BE2C (cell line): Measurements from ENCODE around the gene YTHDF2.

ENCODE experiments used
- DNase-seq: peaks from one replicate; pipeline ENCODE4 v3.0.0-alpha.2; 2020
- H3K27me3 ChIP-seq: fragments of 250-450 bp; sonication (Bioruptor Pico); 2 replicates; pipeline ENCODE4 v1.5.1; 2020; ENCODE audit warnings: mild to moderate bottlenecking
- H3K36me3 ChIP-seq: fragments of 250-450 bp; sonication (Bioruptor Pico); 2 replicates; pipeline ENCODE4 v1.5.1; 2020; ENCODE audit warnings: mild to moderate bottlenecking
- H3K4me1 ChIP-seq: fragments of 250-450 bp; sonication (Bioruptor Pico); 2 replicates; pipeline ENCODE4 v1.5.1; 2020
- H3K4me3 ChIP-seq: 2 replicates; pipeline ENCODE4 v1.5.1; 2011; ENCODE audit warnings: low read depth, low read length
- H3K9me3 ChIP-seq: fragments of 250-450 bp; sonication (Bioruptor Pico); 2 replicates; pipeline ENCODE4 v1.5.1; 2020
- CTCF ChIP-seq: IDR thresholded peaks from 2 replicates; pipeline ENCODE4 v1.5.1; 2012; ENCODE audit warnings: mild to moderate bottlenecking, low read depth, low read length

The YTHDF2 gene

GRCh38 chr1:28773105-28773504, 36.4 kb downstream of the YTHDF2 start:
- H3K4me3 ChIP-seq, result no peak overlapping the region
- TF ChIP-seq CTCF, result no peak
- no peaks in the 10 kb centered on the region for H3K4me1 ChIP-seq
- H3K9me3 ChIP-seq, result no peaks in the 10 kb centered on the region
- DNase-seq, result no peak
- no peaks in the 10 kb centered on the region for H3K27me3 ChIP-seq
- peaks cover 16% of the 10 kb centered on the region for H3K36me3 ChIP-seq

- Histone ChIP-seq H3K27me3 (no peaks in the 10 kb centered on the region), H3K9me3 (no peaks in the 10 kb centered on the region), H3K4me1 (no peaks in the 10 kb centered on the region), H3K4me3 (no peak overlapping the region), H3K36me3 (peaks cover 10% of the 10 kb centered on the region)
- no peak for DNase-seq
- no peak for TF ChIP-seq CTCF
Measured at GRCh38 chr1:28775121-28775942, 38.6 kb downstream of the YTHDF2 start.

- Histone ChIP-seq H3K4me3 (no peak overlapping the region), H3K27me3 (no peaks in the 10 kb centered on the region), H3K4me1 (no peaks in the 10 kb centered on the region), H3K36me3 (peaks cover 10% of the 10 kb centered on the region), H3K9me3 (no peaks in the 10 kb centered on the region)
- TF ChIP-seq CTCF, result no peak
- no peak for DNase-seq
Measured at GRCh38 chr1:28776341-28776740, 39.6 kb downstream of the YTHDF2 start.

- TF ChIP-seq CTCF, result no peak
- no peak for DNase-seq
- H3K4me1 ChIP-seq, result no peaks in the 10 kb centered on the region
- no peaks in the 10 kb centered on the region for H3K27me3 ChIP-seq
- H3K9me3 ChIP-seq, result no peaks in the 10 kb centered on the region
- H3K36me3 ChIP-seq, result peaks cover 5% of the 10 kb centered on the region
- H3K4me3 ChIP-seq, result no peak overlapping the region
Measured at GRCh38 chr1:28778021-28778420, 41.3 kb downstream of the YTHDF2 start.

- H3K9me3 ChIP-seq, result no peaks in the 10 kb centered on the region
- H3K4me1 ChIP-seq, result no peaks in the 10 kb centered on the region
- H3K36me3 ChIP-seq, result no peaks in the 10 kb centered on the region
- no peak for TF ChIP-seq CTCF
- DNase-seq, result no peak
- no peaks in the 10 kb centered on the region for H3K27me3 ChIP-seq
- no peak overlapping the region for H3K4me3 ChIP-seq
Measured at GRCh38 chr1:28779751-28780408, 43.1 kb downstream of the YTHDF2 start.

- no peak for TF ChIP-seq CTCF
- Histone ChIP-seq H3K4me1 (no peaks in the 10 kb centered on the region), H3K36me3 (no peaks in the 10 kb centered on the region), H3K9me3 (no peaks in the 10 kb centered on the region), H3K27me3 (no peaks in the 10 kb centered on the region), H3K4me3 (no peak overlapping the region)
- DNase-seq, result no peak
Measured at GRCh38 chr1:28781305-28781704, 44.6 kb downstream of the YTHDF2 start.
